ENCODE results near the gene GTSF1L. TPM values are rescaled to one million over a fixed set of nuclear protein-coding genes. Genes with fewer than 3 reads are reported as not detected.

GTSF1L gene
- total RNA-seq, 1 donor from 2014 or later, result not detected

DNA sequence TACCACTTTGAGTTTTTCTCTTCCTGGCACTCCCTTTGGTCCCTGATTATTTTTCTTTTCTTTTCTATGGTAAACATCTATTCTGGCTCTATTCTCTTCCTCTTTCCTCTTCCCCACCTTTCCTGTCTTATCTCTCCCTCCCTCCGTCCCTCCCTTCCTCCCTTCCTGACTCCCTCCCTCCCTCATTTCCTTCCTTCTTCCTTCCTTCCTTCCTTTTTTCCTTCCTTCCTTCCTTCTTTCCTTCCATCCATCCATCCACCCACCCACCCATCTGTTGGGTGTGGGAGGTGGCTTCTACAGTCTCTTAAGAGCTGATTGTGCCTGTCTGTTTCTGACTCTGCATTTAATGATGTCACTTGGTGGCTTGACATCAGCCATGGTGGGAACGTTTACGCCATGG, 43.5 kb upstream of the GTSF1L start:
- TF ChIP-seq CTCF (IDR thresholded peaks at IDR 0.05), result no peak
- TF ChIP-seq EZH2 (IDR thresholded peaks at IDR 0.05), result no peak
- no peak for TF ChIP-seq EZH2phosphoT487 (IDR thresholded peaks at IDR 0.05)
- no peak overlapping the region for H3K9ac ChIP-seq
- no peak overlapping the region for H3K4me2 ChIP-seq
- H3K4me1 Mint-ChIP-seq, result peaks cover 35% of the 10 kb centered on the region
- peaks cover 10% of the 10 kb centered on the region for H3K4me1 ChIP-seq
- no peaks in the 10 kb centered on the region for H3F3A ChIP-seq (ENCODE audit: low read depth)
- H3K9me3 ChIP-seq (ENCODE audit: low read depth), result no peaks in the 10 kb centered on the region
- H3K79me2 ChIP-seq (ENCODE audit: low read depth), result no peaks in the 10 kb centered on the region
- H3K27ac Mint-ChIP-seq, result no peak overlapping the region
- H3K27ac ChIP-seq, result no peak overlapping the region
- no peak for DNase-seq (ENCODE audit: low spot score)
- H3K36me3 ChIP-seq, result no peaks in the 10 kb centered on the region
- no peaks in the 10 kb centered on the region for H3K36me3 Mint-ChIP-seq
- no peaks in the 10 kb centered on the region for H3K27me3 ChIP-seq
- no peak overlapping the region for H3K4me3 Mint-ChIP-seq
- no peak overlapping the region for H3K4me3 ChIP-seq
- no peaks in the 10 kb centered on the region for H3K9me3 Mint-ChIP-seq
- no peaks in the 10 kb centered on the region for H4K20me1 ChIP-seq (ENCODE audit: low read depth)
- H3K27me3 Mint-ChIP-seq (ENCODE audit: insufficient read depth, low read depth), result peaks cover 7% of the 10 kb centered on the region
- H2AFZ ChIP-seq (replicated peaks), result no peak overlapping the region

DNA sequence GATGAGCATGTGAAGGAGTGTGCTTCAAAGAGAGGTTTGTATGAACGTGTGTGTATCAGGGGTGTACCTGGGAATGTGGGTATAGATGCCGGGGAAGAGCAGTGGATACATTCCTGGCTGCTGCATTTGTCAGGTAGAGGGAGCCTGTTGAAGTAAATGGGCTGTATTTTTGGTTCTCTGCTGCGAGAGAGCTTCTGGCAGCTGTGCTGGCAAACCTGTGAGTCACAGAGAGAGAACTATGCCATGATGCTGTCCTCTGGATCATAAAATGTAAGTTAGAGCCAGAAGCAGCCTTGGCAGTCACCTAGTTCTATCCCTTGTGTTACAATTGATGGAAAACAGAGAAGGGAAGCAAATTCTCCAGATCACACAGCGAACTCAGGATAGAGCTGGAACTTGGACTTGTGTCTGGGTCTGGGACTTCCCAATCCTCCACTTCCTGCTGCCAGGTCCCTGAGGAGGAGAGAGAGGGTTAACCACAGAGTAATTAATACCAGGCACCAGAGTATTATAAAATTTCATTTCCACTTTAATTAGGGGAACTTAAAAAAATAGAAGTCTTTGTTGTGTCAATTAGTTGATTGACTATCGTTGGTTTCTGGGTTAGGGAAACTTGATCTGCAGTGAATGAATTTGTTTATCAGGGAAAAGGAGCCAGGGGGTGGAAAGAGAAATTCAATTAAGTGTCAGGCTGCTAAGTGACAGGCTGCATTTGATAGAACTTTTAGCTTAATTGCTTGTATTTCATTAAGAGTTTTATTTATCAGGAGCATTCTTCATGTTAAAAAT, 41.1 kb upstream of the GTSF1L start:
- Mint-ChIP-seq H3K27me3 (ENCODE audit: insufficient read depth, low read depth) (peaks cover 5% of the 10 kb centered on the region), H3K27ac (peak overlapping the region; percentile 35), H3K9me3 (no peaks in the 10 kb centered on the region)

DNA sequence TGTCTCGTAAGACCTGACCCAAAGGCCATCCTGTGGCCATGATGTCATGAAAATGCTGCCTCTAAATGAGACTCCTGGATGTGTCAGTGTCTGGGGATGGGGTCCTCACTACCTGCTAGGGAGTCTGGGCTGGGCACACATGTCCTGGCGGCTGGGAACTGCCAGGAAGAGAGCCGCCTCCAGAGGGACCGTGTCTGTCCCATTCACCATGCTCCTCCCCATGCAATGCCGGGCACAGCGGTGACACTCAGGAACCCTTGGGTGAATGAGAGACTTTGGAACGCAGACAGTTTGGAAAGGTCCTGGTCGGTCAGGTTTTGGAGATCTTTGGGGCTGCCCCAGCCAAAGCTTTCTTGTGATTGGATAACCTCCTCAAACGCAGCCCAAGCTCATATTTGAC, 40.1 kb upstream of the GTSF1L start:
- no peaks in the 10 kb centered on the region for H3K36me3 Mint-ChIP-seq
- no peak overlapping the region for H3K27ac ChIP-seq
- H3K27me3 ChIP-seq, result no peaks in the 10 kb centered on the region
- DNase-seq (ENCODE audit: low spot score), result no peak
- H3K27ac Mint-ChIP-seq, result peak overlapping the region; percentile 35
- no peaks in the 10 kb centered on the region for H3K9me3 Mint-ChIP-seq
- H3K4me3 ChIP-seq, result no peak overlapping the region
- no peak overlapping the region for H2AFZ ChIP-seq (replicated peaks)
- H3K9ac ChIP-seq, result no peak overlapping the region
- peaks cover 2% of the 10 kb centered on the region for H3K27me3 Mint-ChIP-seq (ENCODE audit: insufficient read depth, low read depth)
- H3K4me2 ChIP-seq, result no peak overlapping the region
- no peaks in the 10 kb centered on the region for H3K9me3 ChIP-seq (ENCODE audit: low read depth)
- peak overlapping the region; percentile 54 for H3K4me3 Mint-ChIP-seq
- H3K36me3 ChIP-seq, result no peaks in the 10 kb centered on the region
- peaks cover 12% of the 10 kb centered on the region for H3K4me1 ChIP-seq
- TF ChIP-seq EZH2 (IDR thresholded peaks at IDR 0.05), result no peak
- no peaks in the 10 kb centered on the region for H3K79me2 ChIP-seq (ENCODE audit: low read depth)
- H3F3A ChIP-seq (ENCODE audit: low read depth), result no peaks in the 10 kb centered on the region
- peaks cover 52% of the 10 kb centered on the region for H3K4me1 Mint-ChIP-seq
- H4K20me1 ChIP-seq (ENCODE audit: low read depth), result no peaks in the 10 kb centered on the region

More for the DNA sequence above, 41.1 kb upstream of the GTSF1L start:
- TF ChIP-seq EZH2phosphoT487 (IDR thresholded peaks at IDR 0.05) (no peak), EZH2 (IDR thresholded peaks at IDR 0.05) (no peak)
- no peak overlapping the region for H2AFZ ChIP-seq (replicated peaks)
- Mint-ChIP-seq H3K4me1 (peaks cover 42% of the 10 kb centered on the region), H3K4me3 (no peak overlapping the region), H3K36me3 (no peaks in the 10 kb centered on the region)
- DNase-seq (ENCODE audit: low spot score), result no peak
- no peak overlapping the region for H3K4me2 ChIP-seq
- H3K27ac ChIP-seq, result no peak overlapping the region
- no peaks in the 10 kb centered on the region for H3F3A ChIP-seq (ENCODE audit: low read depth)
- H3K9me3 ChIP-seq (ENCODE audit: low read depth), result no peaks in the 10 kb centered on the region
- H3K4me1 ChIP-seq, result peaks cover 12% of the 10 kb centered on the region
- no peak overlapping the region for H3K4me3 ChIP-seq
- no peaks in the 10 kb centered on the region for H3K27me3 ChIP-seq
- no peaks in the 10 kb centered on the region for H4K20me1 ChIP-seq (ENCODE audit: low read depth)
- H3K9ac ChIP-seq, result no peak overlapping the region
- H3K79me2 ChIP-seq (ENCODE audit: low read depth), result no peaks in the 10 kb centered on the region
- H3K36me3 ChIP-seq, result no peaks in the 10 kb centered on the region

DNA sequence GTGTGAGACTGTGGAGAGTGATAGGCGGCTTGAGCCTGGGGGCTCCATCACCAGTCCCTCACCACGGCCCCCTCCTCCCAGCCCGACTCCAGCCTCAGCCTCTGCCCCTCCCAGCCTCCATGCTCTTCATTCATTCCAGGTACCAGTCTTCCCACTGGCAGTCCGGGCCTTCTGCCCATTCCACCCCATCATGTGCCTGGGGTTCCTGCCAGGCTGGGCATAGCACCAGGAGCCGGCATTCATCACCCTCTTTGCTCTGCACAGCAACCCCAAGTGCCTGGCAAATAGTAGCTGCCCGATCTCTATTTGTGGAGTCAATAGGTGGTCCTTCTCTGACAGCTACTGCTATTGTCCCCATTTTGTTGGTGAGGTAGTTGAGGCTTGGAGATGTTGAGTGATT, 39.6 kb upstream of the GTSF1L start:
- Histone ChIP-seq H3K79me2 (ENCODE audit: low read depth) (no peaks in the 10 kb centered on the region), H3K4me2 (peak overlapping the region; percentile 31), H3K36me3 (no peaks in the 10 kb centered on the region), H3K27me3 (no peaks in the 10 kb centered on the region), H2AFZ (replicated peaks) (peak overlapping the region; percentile 45), H3K4me3 (no peak overlapping the region), H4K20me1 (ENCODE audit: low read depth) (no peaks in the 10 kb centered on the region), H3F3A (ENCODE audit: low read depth) (no peaks in the 10 kb centered on the region), H3K9ac (no peak overlapping the region), H3K9me3 (ENCODE audit: low read depth) (no peaks in the 10 kb centered on the region), H3K4me1 (peaks cover 12% of the 10 kb centered on the region), H3K27ac (no peak overlapping the region)
- peaks cover 56% of the 10 kb centered on the region for H3K4me1 Mint-ChIP-seq
- peaks cover 2% of the 10 kb centered on the region for H3K27me3 Mint-ChIP-seq (ENCODE audit: insufficient read depth, low read depth)
- TF ChIP-seq EZH2 (IDR thresholded peaks at IDR 0.05), result no peak
- TF ChIP-seq CTCF (IDR thresholded peaks at IDR 0.05), result no peak
- TF ChIP-seq EZH2phosphoT487 (IDR thresholded peaks at IDR 0.05), result no peak
- H3K4me3 Mint-ChIP-seq, result peak overlapping the region; percentile 54
- no peaks in the 10 kb centered on the region for H3K9me3 Mint-ChIP-seq
- peak overlapping the region; percentile 80 for H3K27ac Mint-ChIP-seq
- H3K36me3 Mint-ChIP-seq, result no peaks in the 10 kb centered on the region
- DNase-seq (ENCODE audit: low spot score), result no peak

Data from neural progenitor cell (in vitro differentiated cells).